Measurements from ENCODE around the gene AAK1. TPM values are rescaled to one million over a fixed set of nuclear protein-coding genes. Genes with fewer than 3 reads are reported as not detected.

Gene AAK1
- total RNA-seq, 1 experiment from 2014 or later: 46.8 TPM

- H3K9ac ChIP-seq (ENCODE audit: low read length): no peak overlapping the region
- BruUV-seq (replicated peaks): no TSS peak
- ATAC-seq (peak; percentile 84), DNase-seq (peak; percentile 59)
- peaks cover 7% of the 10 kb centered on the region for H3F3A ChIP-seq (ENCODE audit: low read length, unreplicated experiment)
- H3K9me3 ChIP-seq (ENCODE audit: low read length): no peaks in the 10 kb centered on the region
- ChIA-PET CTCF (no interaction called here), POLR2A (ENCODE audit: unreplicated experiment) (no interaction called here)
- H4K20me1 ChIP-seq (ENCODE audit: low read length): no peaks in the 10 kb centered on the region; the same call in 1 of the 2 replicates
- H3K27me3 ChIP-seq (ENCODE audit: low read length): no peaks in the 10 kb centered on the region
- no peak overlapping the region for H3K4me3 ChIP-seq (ENCODE audit: low read length)
- no peak overlapping the region for H3K4me2 ChIP-seq (ENCODE audit: low read length)
- intact Hi-C loops (cut with micrococcal nuclease): no loop called here
- H2AFZ ChIP-seq (ENCODE audit: low read length): no peak overlapping the region
- H3K36me3 ChIP-seq (ENCODE audit: low read depth, low read length): peaks cover 4% of the 10 kb centered on the region; the same call in 1 of the 2 replicates
- no peak for TF ChIP-seq EZH2phosphoT487 (IDR thresholded peaks at IDR 0.05; ENCODE audit: borderline replicate concordance, low read length)
- H3K9me2 ChIP-seq (replicated peaks; ENCODE audit: low read length): no peaks in the 10 kb centered on the region
- H3K27ac ChIP-seq (ENCODE audit: low read length): 0 out of 2 replicates have a peak overlapping the region, but pooled peaks have one; percentile 1
- H3K79me2 ChIP-seq (ENCODE audit: low read length): peaks cover 23% of the 10 kb centered on the region; the same call in 1 of the 2 replicates
- H3K4me1 ChIP-seq (ENCODE audit: insufficient read depth, low read length): peaks cover 9% of the 10 kb centered on the region
Observed at GRCh38 chr2:69549421-69549820, 94.1 kb downstream of the AAK1 start.

DNA sequence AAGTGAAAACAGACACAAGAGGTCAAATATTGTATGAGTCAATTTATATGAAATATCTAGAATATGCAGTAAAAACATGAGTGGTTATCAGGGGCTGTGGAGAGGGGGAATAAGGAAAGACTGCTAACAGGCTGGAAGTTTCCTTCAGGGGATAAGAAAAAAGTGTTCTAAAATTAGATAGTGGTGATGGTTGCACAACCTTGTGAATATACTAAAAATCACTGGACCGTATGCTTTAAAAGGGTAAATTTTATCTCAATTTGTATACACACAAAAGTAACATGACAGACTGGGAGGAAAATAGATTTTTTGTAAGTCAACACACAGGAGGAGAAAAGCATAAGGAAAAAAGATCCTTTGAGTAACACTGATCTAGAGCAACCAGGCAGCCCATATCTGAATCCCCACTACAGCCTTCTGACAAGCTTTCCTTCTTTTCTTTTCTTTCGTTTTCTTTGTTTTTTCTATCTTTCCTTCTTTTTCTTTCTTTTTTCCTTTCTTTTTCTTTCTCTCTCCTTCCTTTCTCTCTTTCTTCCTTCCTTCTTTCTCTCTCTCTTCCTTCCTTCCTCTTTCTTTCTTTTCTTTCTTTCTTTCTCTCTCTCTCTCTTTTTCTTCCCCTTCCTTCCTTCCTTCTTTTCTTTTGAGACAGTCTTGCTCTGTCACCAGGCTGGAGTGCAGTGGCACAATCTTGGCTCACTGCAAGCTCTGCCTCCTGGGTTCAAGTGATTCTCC, 95.4 kb downstream of the AAK1 start:
- CTCF ChIA-PET: no interaction called here
- no TSS peak for BruUV-seq (replicated peaks)
- peaks cover 23% of the 10 kb centered on the region; the same call in 1 of the 2 replicates for H3K79me2 ChIP-seq (ENCODE audit: low read length)
- peaks cover 9% of the 10 kb centered on the region for H3K4me1 ChIP-seq (ENCODE audit: insufficient read depth, low read length)
- DNase-seq (no peak), ATAC-seq (no peak)
- intact Hi-C loops (cut with micrococcal nuclease): no loop called here
- H3K9ac ChIP-seq (ENCODE audit: low read length): no peak overlapping the region
- H3K9me3 ChIP-seq (ENCODE audit: low read length): no peaks in the 10 kb centered on the region
- H3F3A ChIP-seq (ENCODE audit: low read length, unreplicated experiment): peaks cover 7% of the 10 kb centered on the region
- no peaks in the 10 kb centered on the region; the same call in 1 of the 2 replicates for H4K20me1 ChIP-seq (ENCODE audit: low read length)
- no peak overlapping the region for H3K4me3 ChIP-seq (ENCODE audit: low read length)
- H2AFZ ChIP-seq (ENCODE audit: low read length): no peak overlapping the region
- POLR2A ChIA-PET (ENCODE audit: unreplicated experiment): no interaction called here
- no peaks in the 10 kb centered on the region for H3K9me2 ChIP-seq (replicated peaks; ENCODE audit: low read length)
- H3K4me2 ChIP-seq (ENCODE audit: low read length): no peak overlapping the region
- peaks cover 9% of the 10 kb centered on the region for H3K36me3 ChIP-seq (ENCODE audit: low read depth, low read length)
- no peak overlapping the region for H3K27ac ChIP-seq (ENCODE audit: low read length)
- H3K27me3 ChIP-seq (ENCODE audit: low read length): no peaks in the 10 kb centered on the region
- TF ChIP-seq EZH2phosphoT487 (IDR thresholded peaks at IDR 0.05; ENCODE audit: borderline replicate concordance, low read length) (no peak), EZH2 (IDR thresholded peaks at IDR 0.05; ENCODE audit: low read length, unreplicated experiment) (no peak), CTCF (conservative IDR thresholded peaks at IDR 0.05; ENCODE audit: low read depth, low read length) (no peak)

- H3F3A ChIP-seq (ENCODE audit: low read length, unreplicated experiment): peaks cover 7% of the 10 kb centered on the region
- peaks cover 9% of the 10 kb centered on the region for H3K4me1 ChIP-seq (ENCODE audit: insufficient read depth, low read length)
- DNase-seq: no peak
- H3K27ac ChIP-seq (ENCODE audit: low read length): no peak overlapping the region
- ATAC-seq: no peak
- no peaks in the 10 kb centered on the region for H3K9me3 ChIP-seq (ENCODE audit: low read length)
- H3K36me3 ChIP-seq (ENCODE audit: low read depth, low read length): peaks cover 14% of the 10 kb centered on the region
- H3K9ac ChIP-seq (ENCODE audit: low read length): no peak overlapping the region
- ChIA-PET POLR2A (ENCODE audit: unreplicated experiment) (no interaction called here), CTCF (no interaction called here)
- no peaks in the 10 kb centered on the region for H3K27me3 ChIP-seq (ENCODE audit: low read length)
- no TSS peak for BruUV-seq (replicated peaks)
- H3K9me2 ChIP-seq (replicated peaks; ENCODE audit: low read length): no peaks in the 10 kb centered on the region
- no peak overlapping the region for H2AFZ ChIP-seq (ENCODE audit: low read length)
- no peak overlapping the region for H3K4me3 ChIP-seq (ENCODE audit: low read length)
- H4K20me1 ChIP-seq (ENCODE audit: low read length): no peaks in the 10 kb centered on the region; the same call in 1 of the 2 replicates
- TF ChIP-seq EZH2 (IDR thresholded peaks at IDR 0.05; ENCODE audit: low read length, unreplicated experiment): no peak
- TF ChIP-seq CTCF (conservative IDR thresholded peaks at IDR 0.05; ENCODE audit: low read depth, low read length): no peak
- TF ChIP-seq EZH2phosphoT487 (IDR thresholded peaks at IDR 0.05; ENCODE audit: borderline replicate concordance, low read length): no peak
- intact Hi-C loops (cut with micrococcal nuclease): no loop called here
- no peak overlapping the region for H3K4me2 ChIP-seq (ENCODE audit: low read length)
- H3K79me2 ChIP-seq (ENCODE audit: low read length): peaks cover 17% of the 10 kb centered on the region; the same call in 1 of the 2 replicates
Observed at GRCh38 chr2:69546646-69547045, 96.9 kb downstream of the AAK1 start.
